ENCODE data around the gene CRK.
"Not testable (repeated sequence)": the region's sequence is repeated elsewhere in the genome, so short reads cannot be mapped to it uniquely, and the experiment has no call there.

CRK gene

DNA sequence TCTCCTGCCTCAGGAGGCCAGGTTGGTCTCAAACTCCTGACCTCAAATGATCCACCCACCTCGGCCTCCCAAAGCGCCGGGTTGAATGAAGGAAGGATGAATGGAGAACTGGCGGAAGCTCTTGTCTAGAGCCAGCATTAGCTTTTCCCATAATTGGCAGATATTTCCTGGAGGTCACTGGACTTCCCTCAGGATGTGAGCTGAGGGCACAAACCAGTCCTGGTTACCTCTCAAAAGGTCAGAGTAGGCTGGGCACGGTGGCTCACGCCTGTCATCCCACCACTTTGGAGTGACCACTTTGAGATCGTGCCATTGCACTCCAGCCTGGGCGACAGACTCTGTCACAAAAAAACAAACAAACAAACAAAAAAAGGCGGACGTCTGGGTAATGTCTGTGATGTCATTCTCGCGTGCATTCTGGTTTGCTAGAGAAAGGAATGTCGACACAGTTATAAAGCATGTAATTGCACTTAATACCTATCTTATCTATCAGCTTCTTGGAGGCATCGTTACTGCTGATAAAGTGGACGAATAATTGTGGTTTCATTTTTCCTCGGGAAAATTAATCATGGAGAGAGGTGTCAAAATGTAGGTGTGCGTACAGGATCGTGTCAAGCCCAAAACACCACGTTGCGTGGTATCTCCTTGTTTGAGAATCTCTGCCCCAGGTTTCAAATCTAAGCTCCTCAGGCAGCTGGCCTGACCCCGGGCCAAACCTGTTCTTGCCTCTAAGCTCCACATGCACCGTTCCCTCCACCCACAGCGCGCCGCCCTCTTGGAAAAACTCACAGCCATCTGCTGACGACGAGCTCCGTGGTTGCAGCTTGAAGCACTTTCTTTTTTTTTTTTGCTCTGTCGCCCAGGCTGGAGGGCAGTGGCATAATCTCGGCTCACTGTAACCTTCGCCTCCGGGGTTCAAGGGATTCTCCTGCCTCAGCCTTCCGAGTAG is 6.4 kb upstream of the CRK start:
- no peak for DNase-seq

DNA sequence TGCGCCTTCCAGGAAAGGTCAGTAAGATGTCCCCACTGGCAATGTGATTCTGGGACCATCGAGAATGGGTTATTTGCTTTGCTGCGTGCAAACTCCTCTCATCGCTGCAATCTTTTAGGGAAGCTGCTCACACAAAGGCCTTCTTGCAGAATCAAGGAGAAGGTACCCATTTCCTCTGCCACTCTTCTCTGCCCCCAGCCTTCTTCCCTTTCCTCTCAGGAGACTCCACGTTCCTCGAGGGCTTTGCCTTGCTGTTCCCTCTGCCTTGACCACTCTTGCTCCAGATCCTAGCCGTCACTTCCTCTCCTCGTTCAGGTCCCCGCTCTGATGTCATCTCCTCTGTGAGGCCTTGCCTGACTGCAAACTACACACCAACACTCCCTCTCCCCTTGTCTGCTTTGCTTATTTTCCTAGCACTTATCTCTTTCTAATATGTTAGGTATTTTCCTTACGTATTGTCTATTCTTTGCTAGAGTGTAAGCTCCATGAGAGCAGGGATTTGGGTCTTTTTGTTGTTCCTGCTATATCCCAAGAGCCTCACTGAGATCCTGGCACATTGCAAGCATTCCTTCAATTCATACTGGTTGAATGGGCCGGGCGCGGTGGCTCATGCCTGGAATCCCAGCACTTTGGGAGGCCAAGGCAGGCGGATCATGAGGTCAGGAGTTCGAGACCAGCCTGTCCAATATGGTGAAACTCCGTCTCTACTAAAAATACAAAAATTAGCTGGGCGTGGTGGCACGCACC is 5.3 kb upstream of the CRK start:
- no peak for DNase-seq

DNA sequence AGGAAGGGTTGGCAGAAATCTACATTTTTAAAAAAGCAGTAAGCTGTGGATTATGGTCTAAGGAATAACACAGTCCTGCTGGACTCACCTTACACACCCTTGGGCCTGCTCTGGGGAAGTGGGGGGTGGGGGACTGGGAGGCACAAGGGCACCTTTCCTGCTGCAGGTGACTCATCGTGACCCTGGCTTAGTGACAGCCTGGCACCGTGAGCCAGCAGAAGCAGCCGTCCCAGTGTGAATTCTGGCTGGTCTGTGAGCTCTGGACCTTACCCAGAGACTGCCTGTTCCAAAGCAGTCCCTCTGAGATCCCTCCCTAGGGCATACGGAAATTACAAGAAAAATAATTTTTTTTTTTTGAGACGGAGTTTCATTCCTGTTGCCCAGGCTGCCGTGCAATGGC is 4.2 kb upstream of the CRK start:
- no peak for DNase-seq

DNA sequence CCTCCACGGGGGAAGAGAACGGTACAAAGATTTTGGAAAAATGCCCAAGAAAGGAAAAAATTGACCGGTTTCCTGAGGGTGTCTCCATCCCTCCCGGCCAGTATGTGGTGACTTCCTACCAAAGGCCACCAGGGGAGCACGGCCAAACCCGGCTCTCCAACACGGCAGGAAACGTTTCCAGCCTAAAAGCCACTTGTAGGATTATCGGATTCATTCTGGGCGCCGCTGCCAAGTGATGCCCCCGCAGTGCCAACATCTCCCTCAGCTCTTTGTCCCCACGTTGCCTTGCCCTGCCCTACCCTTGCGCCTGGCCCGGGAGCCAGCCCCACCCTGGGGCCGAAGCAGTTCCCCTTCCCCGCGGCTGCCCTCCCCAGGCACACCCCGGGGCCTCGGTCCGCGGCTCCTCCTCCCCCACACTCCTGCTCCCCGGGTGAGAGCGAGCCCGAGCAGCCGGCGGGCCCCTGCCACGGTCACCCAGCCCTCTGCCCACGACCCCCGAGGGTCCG is 688 bp downstream of the CRK start:
- DNase-seq, result peak; percentile 25

DNA sequence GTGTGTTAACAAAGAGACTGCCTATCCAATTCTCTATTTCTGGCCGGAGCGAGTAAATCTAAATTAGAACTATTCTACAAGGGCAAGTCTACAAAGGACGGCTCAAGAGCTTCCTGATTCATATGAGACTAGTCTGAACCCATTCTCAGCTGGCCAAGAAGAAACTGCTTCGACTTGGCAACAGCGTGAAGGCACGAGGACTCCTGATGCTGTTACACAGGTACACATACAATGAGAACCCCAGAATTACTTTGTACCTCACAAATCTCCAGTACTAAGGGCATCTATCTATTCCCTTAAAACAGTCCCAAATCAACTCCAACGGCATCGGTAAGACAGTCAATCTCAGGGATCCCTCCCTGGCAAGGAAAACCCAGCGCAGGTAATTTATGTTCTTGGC is 1.5 kb downstream of the CRK start:
- no peak for DNase-seq

DNA sequence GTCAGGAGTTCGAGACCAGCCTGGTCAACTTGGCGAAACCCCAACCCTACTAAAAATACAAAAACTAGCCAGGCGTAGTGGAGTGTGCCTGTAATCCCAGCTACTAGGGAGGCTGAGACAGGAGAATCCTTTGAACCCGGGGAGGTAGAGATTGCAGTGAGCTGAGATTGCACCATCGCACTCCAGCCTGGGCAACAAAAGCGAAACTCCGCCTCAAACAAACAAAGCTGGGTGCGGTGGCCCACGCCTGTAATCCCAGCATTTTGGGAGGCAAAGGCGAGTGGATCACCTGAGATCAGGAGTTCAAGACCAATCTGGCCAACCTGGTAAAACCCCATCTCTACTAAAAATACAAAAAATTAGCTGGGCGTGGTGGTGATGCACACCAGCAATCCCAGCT is 2.3 kb downstream of the CRK start:
- DNase-seq, result not testable (repeated sequence)

DNA sequence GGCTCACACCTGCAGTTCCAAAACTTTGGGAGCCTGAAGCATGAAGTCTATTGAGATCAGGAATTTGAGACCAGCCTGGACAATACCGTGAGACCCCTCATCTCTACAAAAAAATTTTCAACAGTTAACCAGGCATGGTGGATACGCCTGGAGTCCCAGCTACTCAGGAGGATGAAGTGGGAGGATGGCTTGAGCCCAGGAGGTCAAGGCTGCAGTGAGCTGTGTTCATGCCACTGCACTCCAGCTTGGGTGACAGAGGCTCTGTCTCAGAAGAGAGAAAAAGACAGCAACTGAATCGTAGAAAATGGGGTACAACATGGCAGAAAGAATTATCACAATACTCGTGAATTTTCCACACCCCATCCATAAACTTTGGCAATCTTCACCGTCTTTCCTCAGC is 3.2 kb downstream of the CRK start:
- no peak for DNase-seq

DNA sequence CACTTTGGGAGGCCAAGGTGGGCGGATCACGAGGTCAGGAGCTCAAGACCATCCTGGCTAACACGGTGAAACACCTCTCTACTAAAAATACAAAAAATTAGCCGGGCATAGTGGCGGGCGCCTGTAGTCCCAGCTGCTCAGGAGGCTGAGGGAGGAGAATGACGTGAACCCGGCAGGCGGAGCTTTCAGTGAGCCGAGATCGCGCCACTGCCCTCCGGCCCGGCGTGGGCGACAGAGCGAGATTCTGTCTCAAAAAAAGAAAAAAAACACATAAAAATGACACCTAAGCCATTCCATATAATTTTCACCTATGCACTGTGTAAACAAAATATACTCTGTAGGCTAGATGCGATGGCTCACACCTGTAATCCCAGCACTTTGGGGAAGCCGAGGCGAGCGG is 5.8 kb downstream of the CRK start:
- DNase-seq, result not testable (repeated sequence)

DNA sequence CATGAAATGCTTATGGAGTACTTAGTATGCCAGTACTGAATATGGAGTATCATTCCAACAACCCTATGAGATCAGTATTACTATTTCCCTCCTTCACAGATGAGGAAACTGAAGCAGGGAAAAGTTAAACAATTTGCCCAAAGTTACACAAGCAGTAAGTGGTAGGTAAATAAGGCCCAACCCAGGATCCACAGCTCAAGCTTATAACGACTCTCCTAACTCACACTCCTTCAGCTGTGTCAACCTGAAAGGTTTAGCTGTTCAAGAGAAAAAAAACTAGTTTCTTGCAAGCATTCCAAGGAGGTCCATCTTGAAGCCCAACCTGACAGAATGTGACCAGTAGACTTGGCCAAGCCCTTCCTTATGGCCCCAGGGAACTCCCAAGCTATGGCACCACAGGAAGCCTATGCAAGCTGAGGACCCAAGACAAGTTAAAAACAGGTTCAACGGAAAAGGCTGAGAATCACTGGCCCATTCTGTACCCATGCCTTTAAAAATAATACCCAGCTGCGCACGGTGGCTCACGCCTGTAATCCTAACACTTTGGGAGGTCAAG is 6.5 kb downstream of the CRK start:
- no peak for DNase-seq

DNA sequence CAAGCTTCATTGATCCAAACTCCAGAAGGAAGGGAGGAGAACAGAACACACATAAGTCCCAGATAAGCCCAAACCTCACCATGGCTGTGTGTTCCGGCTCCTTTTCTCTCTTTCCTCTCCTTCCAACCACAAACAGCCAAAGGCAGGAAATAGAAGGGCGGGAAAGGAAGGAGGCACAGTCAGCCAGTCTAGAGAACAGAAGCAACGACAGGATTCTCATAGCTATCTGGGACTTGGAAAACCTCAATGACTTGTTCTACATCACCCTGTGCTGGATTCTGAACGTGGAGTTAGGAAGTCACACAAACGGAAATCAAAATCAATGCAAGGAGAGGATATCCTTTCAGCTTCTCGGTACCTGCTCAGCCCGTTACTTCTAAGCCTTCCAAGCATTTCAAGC is 9.0 kb downstream of the CRK start:
- no peak for DNase-seq

DNA sequence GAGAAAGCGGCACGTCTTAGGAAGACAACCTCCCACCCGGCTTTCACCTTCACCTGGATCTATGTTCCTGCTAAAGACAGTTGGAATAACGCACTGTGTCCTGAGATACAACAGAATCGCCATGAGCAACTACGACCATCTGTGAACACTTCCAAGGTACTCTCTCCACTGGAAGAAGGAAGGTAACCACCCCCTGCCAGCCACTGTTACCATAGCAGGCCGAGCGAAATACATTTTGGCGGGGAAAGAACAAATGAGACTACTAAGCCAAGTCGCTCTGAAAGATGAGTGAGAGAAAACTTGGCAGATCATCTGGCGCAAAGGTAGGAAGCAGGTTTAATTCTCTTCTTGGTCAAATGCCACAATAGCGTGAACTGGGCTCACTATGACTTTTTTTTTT is 9.8 kb downstream of the CRK start:
- no peak for DNase-seq

DNA sequence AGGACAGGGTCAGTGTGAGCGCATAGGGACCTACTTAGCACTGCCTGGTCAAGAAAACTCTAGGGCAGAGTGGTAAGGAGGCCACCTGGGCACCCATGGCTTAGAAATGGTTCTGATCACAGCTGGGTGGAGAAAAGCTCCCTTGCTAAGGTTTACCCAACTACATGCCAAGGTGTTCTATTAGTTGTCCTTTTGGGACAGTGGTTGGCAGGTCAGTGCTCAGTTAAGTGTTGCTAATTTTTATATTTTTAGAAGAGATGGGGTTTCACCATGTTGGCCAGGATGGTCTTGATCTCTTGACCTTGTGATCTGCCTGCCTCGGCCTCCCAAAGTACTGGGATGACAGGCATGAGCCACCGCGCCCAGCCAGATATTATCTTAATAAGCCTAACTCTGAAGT is 10.3 kb downstream of the CRK start:
- DNase-seq, result not testable (repeated sequence)

DNA sequence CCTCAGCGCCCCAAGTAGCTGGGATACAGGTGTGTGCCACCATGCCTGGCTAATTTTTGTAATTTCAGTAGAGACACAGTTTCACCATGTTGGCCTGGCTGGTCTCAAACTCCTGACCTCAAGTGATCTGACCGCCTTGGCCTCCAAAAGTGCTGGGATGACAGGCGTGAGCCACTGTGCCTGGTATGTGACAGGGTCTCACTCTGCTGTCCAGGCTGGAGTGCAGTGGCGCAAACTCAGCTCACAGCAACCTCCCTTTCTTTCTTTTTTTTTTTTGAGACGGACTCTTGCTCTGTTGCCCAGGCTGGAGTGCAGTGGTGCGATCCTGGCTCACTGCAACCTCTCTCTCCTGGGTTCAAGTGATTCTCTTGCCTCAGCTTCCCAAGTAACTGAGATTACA is 13.3 kb downstream of the CRK start:
- DNase-seq, result not testable (repeated sequence)

DNA sequence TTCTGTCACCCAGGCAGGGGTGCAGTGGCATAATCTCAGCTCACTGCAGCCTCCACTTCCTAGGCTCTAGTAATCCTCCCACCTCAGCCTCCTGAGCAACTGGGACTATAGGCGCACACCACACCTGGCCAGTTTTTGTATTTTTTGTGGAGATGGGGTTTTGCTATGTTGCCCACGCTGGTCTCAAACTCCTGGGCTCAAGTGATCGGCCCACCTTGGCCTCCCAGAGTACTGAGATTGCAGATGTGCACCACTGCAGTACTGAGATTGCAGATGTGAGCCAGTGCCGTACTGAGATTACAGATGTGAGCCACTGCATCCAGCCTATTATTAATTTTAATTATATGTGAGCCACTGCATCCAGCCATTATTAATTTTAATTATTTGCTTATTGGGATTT is 13.8 kb downstream of the CRK start:
- no peak for DNase-seq

DNA sequence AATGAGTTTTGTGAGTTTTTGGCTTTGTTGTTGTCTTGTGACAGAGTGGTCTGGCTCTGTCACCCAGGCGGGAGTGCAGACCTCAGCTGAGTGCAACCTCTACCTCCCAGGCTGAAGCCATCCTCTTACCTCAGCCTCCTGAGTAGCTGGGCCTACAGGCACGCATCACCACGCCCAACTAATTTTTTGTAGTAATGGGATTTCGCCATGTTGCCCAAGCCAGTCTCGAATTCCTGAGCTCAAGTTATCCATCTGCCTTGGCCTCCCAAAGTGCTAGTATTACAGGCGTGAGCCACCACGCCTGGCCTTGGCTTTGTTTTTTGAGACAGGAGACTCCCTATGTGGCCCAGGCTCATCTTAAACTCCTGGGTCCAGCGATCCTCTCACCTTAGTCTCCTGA is 15.1 kb downstream of the CRK start:
- DNase-seq, result no peak

DNA sequence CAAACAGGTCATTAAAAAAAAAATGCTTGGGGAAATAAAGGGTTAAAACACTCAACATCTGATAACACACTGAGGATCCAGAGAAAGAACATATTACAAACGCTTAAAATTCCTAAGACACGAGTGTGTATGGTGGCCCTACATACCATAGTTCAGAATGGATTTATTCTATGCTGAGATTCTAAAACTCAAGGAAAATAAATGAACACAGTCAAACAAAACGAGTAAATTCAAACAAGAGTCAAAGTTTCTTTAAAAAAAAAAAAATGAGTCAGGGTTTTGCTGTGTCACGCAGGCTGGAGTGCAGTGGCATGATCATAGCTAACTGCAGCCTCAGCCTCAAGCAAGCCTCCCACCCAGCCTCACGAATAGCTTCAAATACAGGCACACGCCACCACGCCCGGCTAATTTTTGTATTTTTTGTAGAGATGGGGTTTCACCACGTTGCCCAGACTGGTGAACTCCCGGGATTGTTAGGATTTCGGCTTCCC is 17.4 kb downstream of the CRK start:
- no peak for DNase-seq

DNA sequence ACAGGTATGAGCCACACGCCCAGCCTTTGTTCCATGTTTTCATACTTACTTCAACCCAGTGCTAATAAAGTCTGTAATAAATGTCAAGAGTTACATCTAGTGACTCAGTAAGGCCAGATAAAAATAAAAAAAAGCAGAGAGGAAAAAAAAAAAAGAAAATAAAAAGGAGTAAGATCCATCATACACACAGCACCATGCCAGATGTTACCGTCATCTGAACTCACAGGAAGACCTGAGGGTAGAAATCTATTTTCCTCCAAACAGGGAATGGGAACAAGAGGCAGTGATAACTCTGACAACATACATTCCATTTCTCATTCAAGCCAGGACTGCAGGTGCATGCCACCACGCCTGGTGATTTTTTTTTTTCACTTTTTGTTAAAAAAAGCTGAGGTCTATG is 20.7 kb downstream of the CRK start:
- DNase-seq, result no peak

DNA sequence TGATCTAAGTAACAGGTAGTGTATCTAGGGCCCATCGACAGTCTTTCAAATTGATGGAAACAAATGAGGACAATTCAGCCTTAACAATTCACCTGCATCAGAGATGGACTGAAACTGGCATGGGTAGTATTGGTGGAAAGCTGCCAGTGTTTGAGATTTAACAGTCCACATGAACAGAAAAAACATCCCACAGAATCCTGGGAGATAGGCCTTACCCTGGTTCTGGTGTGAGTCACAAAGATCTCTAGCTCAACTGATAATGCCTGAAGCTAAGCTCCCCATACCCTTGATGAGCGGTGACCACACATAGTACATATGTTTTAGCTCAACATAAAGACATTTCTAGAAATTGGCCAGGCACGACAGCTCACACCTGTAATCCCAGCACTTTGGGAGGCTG is 21.9 kb downstream of the CRK start:
- DNase-seq, result no peak

DNA sequence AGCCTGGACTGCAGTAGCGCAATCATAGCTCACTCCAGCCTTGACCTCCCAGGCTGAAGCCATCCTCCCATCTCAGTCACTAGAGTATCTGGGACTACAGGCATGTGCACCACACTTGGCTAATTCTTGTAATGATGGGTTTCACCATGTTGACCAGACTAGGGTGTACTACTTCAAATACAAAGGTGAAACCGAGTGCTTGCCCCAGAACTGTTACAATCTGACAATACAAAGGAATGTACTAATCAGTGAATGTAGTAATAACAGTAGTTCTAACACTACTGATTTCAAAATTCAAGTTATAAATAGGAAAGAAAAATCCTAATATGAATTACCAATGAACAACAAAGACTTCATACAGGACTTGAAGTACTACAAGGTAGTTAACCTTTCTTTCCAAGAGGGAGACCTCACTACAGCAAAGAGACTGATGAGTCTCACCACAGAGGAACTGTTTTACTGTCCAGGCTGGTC is 24.4 kb downstream of the CRK start:
- DNase-seq, result no peak

DNA sequence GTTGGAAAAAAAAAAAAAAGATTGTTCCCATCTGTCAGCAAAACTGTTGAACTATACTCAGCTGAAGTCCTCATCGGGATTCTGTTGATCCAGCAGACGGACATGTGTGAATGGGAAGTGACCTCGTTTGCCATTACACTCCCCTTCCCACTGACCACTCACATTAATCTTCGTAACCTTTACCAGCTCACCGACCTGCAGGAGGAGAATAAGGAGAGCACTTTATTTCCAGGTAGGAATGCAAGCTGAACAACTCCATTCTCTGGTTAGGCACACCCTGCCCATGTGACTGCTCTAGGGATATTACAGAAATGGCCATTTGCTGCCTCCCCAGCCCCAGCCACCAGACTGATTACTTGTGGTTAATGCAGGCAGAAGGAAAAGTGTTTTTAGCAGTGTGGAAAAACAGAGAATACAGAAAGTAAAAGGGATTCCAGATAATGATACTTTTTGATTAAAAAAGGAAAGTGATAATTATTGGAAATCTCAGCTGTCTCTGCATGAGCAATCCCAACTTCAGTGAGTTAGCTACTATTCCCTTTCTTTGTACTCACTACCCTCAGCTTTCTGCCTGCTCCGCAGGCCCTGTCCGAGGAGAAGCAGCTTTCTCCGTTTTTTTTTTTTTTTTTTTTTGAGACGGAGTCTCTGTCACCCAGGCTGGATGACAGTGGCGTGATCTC is 32.4 kb downstream of the CRK start:
- no peak for DNase-seq

DNA sequence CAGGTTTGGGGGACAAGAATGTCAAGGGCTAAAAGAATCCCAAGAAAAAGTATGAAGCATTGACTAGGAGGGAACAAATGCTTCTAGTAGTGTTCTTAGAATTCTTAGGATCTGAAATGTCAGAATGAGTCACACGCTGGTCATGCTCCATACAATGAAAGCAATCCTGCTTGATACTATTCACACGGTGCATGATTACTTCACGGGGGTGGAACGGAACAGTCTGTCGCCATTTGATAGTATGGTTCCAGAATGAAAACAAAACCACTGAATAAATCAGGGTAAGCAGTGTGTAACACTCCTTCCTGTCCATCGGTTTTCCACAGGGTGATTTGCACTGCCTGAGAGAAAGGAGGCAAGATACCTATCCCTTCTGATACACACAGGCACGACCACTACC is 33.1 kb downstream of the CRK start:
- DNase-seq, result no peak

DNA sequence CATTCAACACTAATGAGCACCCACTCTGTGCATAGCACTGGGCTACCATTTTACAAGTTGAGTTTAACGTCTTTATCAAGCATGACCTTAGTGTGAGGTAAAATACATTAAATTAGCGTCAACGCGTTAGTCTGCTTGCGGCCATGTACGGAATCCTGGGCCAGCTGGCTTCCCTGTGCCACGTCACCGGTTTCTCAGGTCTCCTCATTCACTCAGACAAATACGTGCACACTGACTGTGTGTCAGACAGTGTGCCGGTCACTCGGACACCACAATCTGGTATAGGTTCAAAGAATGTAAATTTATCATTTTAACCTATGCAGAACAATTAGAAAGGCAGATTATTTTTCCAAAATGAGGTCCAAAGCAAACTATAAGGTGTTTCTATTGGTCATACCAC is 34.6 kb downstream of the CRK start:
- no peak for DNase-seq

DNA sequence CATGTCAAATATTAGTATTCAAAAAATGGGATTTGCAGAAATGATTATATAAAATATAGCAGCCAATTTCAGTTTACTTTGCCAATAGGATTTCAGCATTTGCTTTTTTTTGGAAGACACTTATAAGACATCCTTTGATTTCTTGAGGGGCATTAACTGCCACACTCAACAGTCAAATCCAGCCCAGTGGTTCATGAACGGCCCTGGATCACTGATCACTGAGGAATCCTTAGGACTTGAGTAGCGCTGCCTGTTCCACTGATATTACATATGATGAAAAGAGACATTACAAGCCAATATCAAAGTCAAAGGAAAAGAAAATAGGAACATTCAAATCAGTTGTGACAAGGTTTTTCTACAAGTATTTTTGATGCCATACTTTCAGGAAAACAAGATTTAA is 35.1 kb downstream of the CRK start:
- DNase-seq, result no peak
